Stomach smooth muscle (tissue), 2 donors: Measurements from ENCODE around the gene GBP1.
"Not testable (repeated sequence)": the region's sequence is repeated elsewhere in the genome, so short reads cannot be mapped to it uniquely, and the experiment has no call there.

Source experiments
- H3K27ac ChIP-seq: one replicate; pipeline ENCODE4 v1.7.0; 2013; ENCODE audit warnings: mild to moderate bottlenecking, low read length, inconsistent platforms
- H3K27me3 ChIP-seq, 2 donors: one replicate each; pipeline ENCODE4 v1.7.0; 2013; ENCODE audit warnings: low read length in 2 of 2; ENCODE audit not compliant: insufficient read depth in 2 of 2, control insufficient read depth in 1 of 2
- H3K36me3 ChIP-seq, 2 donors: one replicate each; pipeline ENCODE4 v1.7.0; 2013; ENCODE audit warnings: low read length in 2 of 2; ENCODE audit not compliant: control insufficient read depth in 2 of 2, insufficient read depth in 2 of 2
- H3K4me1 ChIP-seq: one replicate; pipeline ENCODE4 v1.7.0; 2013; ENCODE audit warnings: low read length; ENCODE audit not compliant: control insufficient read depth, insufficient read depth
- H3K4me3 ChIP-seq, 2 donors: one replicate each; pipeline ENCODE4 v1.7.0; 2013; ENCODE audit warnings: low read length in 2 of 2
- H3K9ac ChIP-seq, 2 donors: one replicate each; pipeline ENCODE4 v1.7.0; 2013; ENCODE audit warnings: low read length in 2 of 2, mild to moderate bottlenecking in 1 of 2
- H3K9me3 ChIP-seq, 2 donors: one replicate each; pipeline ENCODE4 v1.7.0; 2013; ENCODE audit warnings: low read length in 2 of 2; ENCODE audit not compliant: control insufficient read depth in 2 of 2
- donor health status: healthy.
- donor health status: Pancreatic carcinoma.

GBP1 gene

GRCh38 chr1:89018318-89018717 lies 46.7 kb downstream of the GBP1 start:
- H3K9me3 ChIP-seq, H3K27ac ChIP-seq, H3K27me3 ChIP-seq, H3K4me1 ChIP-seq, H3K4me3 ChIP-seq, H3K9ac ChIP-seq: not testable (repeated sequence)
- H3K36me3 ChIP-seq: peaks cover 10 to 12% of the 10 kb centered on the region in 2 donors

- Histone ChIP-seq H3K4me1 (no peaks in the 10 kb centered on the region), H3K27me3 (no peaks in the 10 kb centered on the region), H3K27ac (no peak overlapping the region), H3K9ac (no peak overlapping the region), H3K4me3 (no peak overlapping the region), H3K9me3 (no peaks in the 10 kb centered on the region), H3K36me3 (peaks cover 12 to 14% of the 10 kb centered on the region in 2 donors)
Observed at GRCh38 chr1:89008511-89008910, 56.5 kb downstream of the GBP1 start.

GRCh38 chr1:89005286-89006151 lies 59.5 kb downstream of the GBP1 start:
- Histone ChIP-seq H3K9ac (no peak overlapping the region), H3K36me3 (peaks cover 9 to 12% of the 10 kb centered on the region in 2 donors), H3K4me3 (no peak overlapping the region), H3K27ac (no peak overlapping the region), H3K4me1 (no peaks in the 10 kb centered on the region), H3K9me3 (no peaks in the 10 kb centered on the region), H3K27me3 (no peaks in the 10 kb centered on the region)
